Measurements from ENCODE around the gene LRRC72. TPM values are rescaled to one million over a fixed set of nuclear protein-coding genes. Genes with fewer than 3 reads are reported as not detected.

The LRRC72 gene
- polyA plus RNA-seq, 5 donors, result not detected

DNA sequence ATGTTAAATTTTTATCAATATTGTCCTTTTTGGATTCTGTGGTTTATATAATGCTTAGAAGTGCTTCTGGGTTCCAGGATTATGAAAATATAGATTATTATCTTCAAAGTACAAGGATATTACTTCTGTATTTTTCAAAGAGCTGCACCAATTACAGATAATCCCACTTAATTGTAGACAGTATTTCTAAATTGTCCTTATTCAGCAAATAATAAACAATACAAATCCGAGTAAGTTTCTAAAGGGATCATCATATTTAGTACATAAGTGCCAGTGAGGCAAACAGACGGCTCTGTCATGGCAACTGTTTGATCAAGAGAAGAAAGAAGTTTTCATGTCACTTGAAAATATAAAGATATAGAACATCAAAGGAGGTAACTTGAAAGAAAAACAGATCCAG lies 99.8 kb downstream of the LRRC72 start:
- DNase-seq, result no peak

DNA sequence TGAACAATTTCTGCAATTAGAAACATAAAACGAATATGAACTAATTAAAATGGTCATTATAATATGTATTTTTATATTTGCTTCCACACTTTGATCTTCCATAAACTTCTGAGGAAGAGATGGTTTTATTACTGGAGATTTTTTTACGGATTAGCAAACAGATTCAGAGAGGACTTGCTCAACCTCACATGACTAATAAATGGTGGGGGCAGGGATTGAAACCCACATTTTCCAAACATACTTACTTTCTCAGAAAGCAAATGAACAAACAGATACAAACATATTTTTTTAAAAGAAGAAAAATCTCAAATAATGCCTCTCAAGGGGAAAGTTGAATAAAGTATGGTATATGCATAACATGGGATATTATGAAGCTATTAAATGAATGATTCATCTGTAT lies 100.6 kb downstream of the LRRC72 start:
- DNase-seq, result no peak

DNA sequence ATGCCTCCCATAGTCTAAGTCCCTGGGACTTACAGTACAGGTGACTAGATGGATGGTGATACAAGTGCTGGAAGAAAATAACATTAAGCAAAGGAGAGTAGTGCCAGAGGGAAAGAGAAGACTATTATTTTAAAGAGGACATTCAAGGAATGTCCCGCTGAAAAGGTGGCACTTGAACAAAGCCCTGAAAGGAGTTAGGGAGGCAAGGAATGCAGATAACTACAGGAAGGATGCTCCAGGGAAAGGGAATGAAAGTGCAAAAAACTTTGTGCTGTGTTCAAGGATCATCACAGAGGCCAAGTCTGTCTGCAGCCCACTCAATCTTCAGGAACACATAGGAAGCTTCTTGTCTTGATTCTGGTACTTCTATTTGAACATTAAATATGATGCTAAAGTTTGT lies 104.0 kb downstream of the LRRC72 start:
- DNase-seq, result no peak

Other genes starting within 250 kb of the LRRC72 start
- 1 to 10 TPM; 3.0 to 3.9 (median 3.6) TPM for gene CRPPA, start 105.3 kb upstream of the LRRC72 start, polyA plus RNA-seq (ENCODE audit: insufficient read depth in 1 of 5, insufficient read length in 5 of 5, low replicate concordance in 1 of 5)
- 10 to 100 TPM; 24.0 to 42.6 (median 33.0) TPM for gene SOSTDC1, start 61.1 kb upstream of the LRRC72 start, polyA plus RNA-seq (ENCODE audit: insufficient read depth in 1 of 5, insufficient read length in 5 of 5, low replicate concordance in 1 of 5)
- gene ANKMY2, start 118.9 kb downstream of the LRRC72 start, polyA plus RNA-seq (ENCODE audit: insufficient read depth in 1 of 5, insufficient read length in 5 of 5, low replicate concordance in 1 of 5), result 10 to 100 TPM; 30.3 to 41.5 (median 36.8) TPM
- 10 to 100 TPM; 76.4 to 87.7 (median 80.5) TPM for gene BZW2, start 119.4 kb downstream of the LRRC72 start, polyA plus RNA-seq (ENCODE audit: insufficient read depth in 1 of 5, insufficient read length in 5 of 5, low replicate concordance in 1 of 5)
- gene TSPAN13, start 226.9 kb downstream of the LRRC72 start, polyA plus RNA-seq (ENCODE audit: insufficient read depth in 1 of 5, insufficient read length in 5 of 5, low replicate concordance in 1 of 5), result 100 to 1,000 TPM; 125 to 175 (median 138) TPM